OCI-M1 (cell line): ENCODE measurements around the gene MYO18B.

Experiments
- DNase-seq: peaks from one replicate; lab custom pipeline; 2025; lab: John Stamatoyannopoulos, UW

Gene MYO18B

GRCh38 chr22:25900390-25900789, 158.4 kb downstream of the MYO18B start:
- peak; percentile 60 for DNase-seq

- peak; percentile 42 for DNase-seq
These were observed 158.9 kb downstream of the MYO18B start for GRCh38 chr22:25900880-25901279.

- DNase-seq, result no peak
These were observed 160.4 kb downstream of the MYO18B start for GRCh38 chr22:25902402-25902801.

- no peak for DNase-seq
These were observed 161.3 kb downstream of the MYO18B start for GRCh38 chr22:25903294-25903693.

GRCh38 chr22:25908212-25908611, 166.2 kb downstream of the MYO18B start:
- DNase-seq, result no peak

GRCh38 chr22:25908755-25909154, 166.8 kb downstream of the MYO18B start:
- no peak for DNase-seq

- no peak for DNase-seq
These were observed 167.8 kb downstream of the MYO18B start for GRCh38 chr22:25909614-25910387.

- no peak for DNase-seq
These were observed 169.4 kb downstream of the MYO18B start for GRCh38 chr22:25911243-25911972.

GRCh38 chr22:25919452-25919851, 177.5 kb downstream of the MYO18B start:
- no peak for DNase-seq

- DNase-seq, result no peak
These were observed 180.2 kb downstream of the MYO18B start for GRCh38 chr22:25922141-25922540.

- no peak for DNase-seq
These were observed 181.9 kb downstream of the MYO18B start for GRCh38 chr22:25923914-25924313.

GRCh38 chr22:25928038-25928437, 186.1 kb downstream of the MYO18B start:
- DNase-seq, result no peak

GRCh38 chr22:25929321-25929878, 187.4 kb downstream of the MYO18B start:
- DNase-seq, result no peak

GRCh38 chr22:25930083-25930482, 188.1 kb downstream of the MYO18B start:
- DNase-seq, result no peak

- DNase-seq, result no peak
These were observed 188.9 kb downstream of the MYO18B start for GRCh38 chr22:25930788-25931310.

- no peak for DNase-seq
These were observed 191.3 kb downstream of the MYO18B start for GRCh38 chr22:25933158-25933788.

GRCh38 chr22:25935266-25936058, 193.5 kb downstream of the MYO18B start:
- DNase-seq, result no peak

- no peak for DNase-seq
These were observed 196.2 kb downstream of the MYO18B start for GRCh38 chr22:25938151-25938550.

GRCh38 chr22:25939384-25939783, 197.4 kb downstream of the MYO18B start:
- no peak for DNase-seq

- DNase-seq, result no peak
These were observed 198.5 kb downstream of the MYO18B start for GRCh38 chr22:25940479-25940878.

GRCh38 chr22:25941365-25941960, 199.5 kb downstream of the MYO18B start:
- DNase-seq, result no peak
